OCI-LY3 (cell line): Measurements from ENCODE around the gene NEDD4L.

ENCODE experiments used
- CTCF ChIP-seq: fragments of 200-600, 300-600 bp; sonication (generic); IDR thresholded peaks from 2 replicates; pipeline ENCODE4 v1.5.1; 2014; ENCODE audit warnings: antibody characterized with exemption, low read length, low read depth
- EZH2phosphoT487 ChIP-seq: fragments of 200-600 bp; shearing (Covaris generic); IDR thresholded peaks from 2 replicates; pipeline ENCODE4 v1.6.1; 2018; ENCODE audit warnings: antibody characterized with exemption, mixed run types, low read depth

GRCh38 chr18:58416704-58417683, 373.0 kb downstream of the NEDD4L start:
- no peak for TF ChIP-seq CTCF
- no peak for TF ChIP-seq EZH2phosphoT487
